ENCODE results near the gene ALAD. TPM values are rescaled to one million over a fixed set of nuclear protein-coding genes. Genes with fewer than 3 reads are reported as not detected.

The ALAD gene
- total and polyA plus RNA-seq, 2 donors (not counting 1 experiment from before 2014, with no cell fraction given), result 13.1 to 42.1 TPM

DNA sequence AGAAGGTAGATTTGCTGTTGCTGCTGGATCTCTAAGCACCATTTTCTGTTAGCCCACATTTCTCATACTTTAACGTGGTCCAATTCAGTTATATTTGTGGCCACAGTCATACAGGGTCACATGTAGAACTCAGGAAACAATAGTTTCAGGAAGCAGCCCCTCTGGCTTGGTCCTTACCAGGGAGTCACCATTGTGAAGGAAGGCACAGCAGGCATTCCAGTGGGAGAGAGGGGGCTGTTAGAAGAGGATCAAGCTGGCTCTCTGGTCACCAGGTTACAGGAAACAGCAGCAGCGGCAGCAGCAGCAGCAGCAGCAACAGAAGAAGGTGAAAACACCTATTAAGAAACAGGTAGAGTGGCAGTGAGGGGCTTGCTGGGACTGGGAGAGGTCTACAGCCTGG lies 24.0 kb upstream of the ALAD start:
- Histone ChIP-seq H2AFZ (ENCODE audit: low read length) (no peak overlapping the region), H3K9ac (ENCODE audit: insufficient read depth, low read length) (no peak overlapping the region), H4K20me1 (ENCODE audit: control insufficient read depth, extremely low read depth, insufficient read depth, low read length) (no peaks in the 10 kb centered on the region), H3K4me3 (replicated peaks in 1 of 4; ENCODE audit: control extremely low read depth in 1 of 4, insufficient read depth in 1 of 4, low read depth in 3 of 4, low read length in 4 of 4) (no peak overlapping the region), H3K4me2 (ENCODE audit: extremely low read depth, insufficient read depth, low read length) (no peak overlapping the region), H3K79me2 (ENCODE audit: control insufficient read depth, insufficient read depth, low read length) (no peaks in the 10 kb centered on the region), H3K4me1 (ENCODE audit: control insufficient read depth, extremely low read depth, insufficient read depth, low read length) (no peaks in the 10 kb centered on the region), H3K27ac (ENCODE audit: insufficient read depth, low read length) (no peak overlapping the region), H3K36me3 (ENCODE audit: control insufficient read depth, insufficient read depth, low read length) (no peaks in the 10 kb centered on the region), H3K27me3 (ENCODE audit: control insufficient read depth, insufficient read depth, low read length) (peaks cover 7% of the 10 kb centered on the region), H3K9me3 (ENCODE audit: control insufficient read depth, insufficient read depth, low read depth, low read length) (no peaks in the 10 kb centered on the region)
- no peak for DNase-seq (ENCODE audit: low read depth in 2 of 2)
- TF ChIP-seq, protein P1, sequence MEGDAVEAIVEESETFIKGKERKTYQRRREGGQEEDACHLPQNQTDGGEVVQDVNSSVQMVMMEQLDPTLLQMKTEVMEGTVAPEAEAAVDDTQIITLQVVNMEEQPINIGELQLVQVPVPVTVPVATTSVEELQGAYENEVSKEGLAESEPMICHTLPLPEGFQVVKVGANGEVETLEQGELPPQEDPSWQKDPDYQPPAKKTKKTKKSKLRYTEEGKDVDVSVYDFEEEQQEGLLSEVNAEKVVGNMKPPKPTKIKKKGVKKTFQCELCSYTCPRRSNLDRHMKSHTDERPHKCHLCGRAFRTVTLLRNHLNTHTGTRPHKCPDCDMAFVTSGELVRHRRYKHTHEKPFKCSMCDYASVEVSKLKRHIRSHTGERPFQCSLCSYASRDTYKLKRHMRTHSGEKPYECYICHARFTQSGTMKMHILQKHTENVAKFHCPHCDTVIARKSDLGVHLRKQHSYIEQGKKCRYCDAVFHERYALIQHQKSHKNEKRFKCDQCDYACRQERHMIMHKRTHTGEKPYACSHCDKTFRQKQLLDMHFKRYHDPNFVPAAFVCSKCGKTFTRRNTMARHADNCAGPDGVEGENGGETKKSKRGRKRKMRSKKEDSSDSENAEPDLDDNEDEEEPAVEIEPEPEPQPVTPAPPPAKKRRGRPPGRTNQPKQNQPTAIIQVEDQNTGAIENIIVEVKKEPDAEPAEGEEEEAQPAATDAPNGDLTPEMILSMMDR (conservative IDR thresholded peaks at IDR 0.05 in 1 of 2, IDR thresholded peaks at IDR 0.05 in 1 of 2; ENCODE audit: low read depth in 1 of 2, low read length in 2 of 2), result no peak
- no peak for TF ChIP-seq EZH2 (IDR thresholded peaks at IDR 0.05; ENCODE audit: low read length, missing control alignments)

DNA sequence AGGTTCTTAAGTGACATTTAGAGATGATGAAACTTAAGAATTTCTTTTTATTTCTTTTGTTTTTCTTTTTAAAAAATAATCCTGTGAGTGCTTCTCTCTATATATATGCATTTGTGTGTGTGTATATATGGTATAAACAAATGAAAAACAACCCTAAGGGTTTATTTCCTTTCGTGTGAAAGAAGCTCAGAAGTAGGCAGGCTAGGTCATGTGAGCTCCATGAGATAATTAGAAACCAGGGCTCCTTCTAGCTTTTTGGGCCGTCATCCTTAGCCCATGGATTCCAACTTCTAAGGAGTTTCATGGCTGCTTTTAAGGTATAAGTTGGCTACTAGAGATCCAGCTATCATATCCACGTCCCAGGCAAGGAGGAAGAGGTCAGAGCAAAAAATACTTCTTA lies 20.6 kb upstream of the ALAD start:
- TF ChIP-seq EZH2 (IDR thresholded peaks at IDR 0.05; ENCODE audit: low read length, missing control alignments), result no peak
- TF ChIP-seq, protein P1 (conservative IDR thresholded peaks at IDR 0.05 in 1 of 2, IDR thresholded peaks at IDR 0.05 in 1 of 2; ENCODE audit: low read depth in 1 of 2, low read length in 2 of 2), result no peak
- DNase-seq (ENCODE audit: low read depth in 2 of 2), result no peak
- H3K4me2 ChIP-seq (ENCODE audit: extremely low read depth, insufficient read depth, low read length), result no peak overlapping the region
- no peak overlapping the region for H2AFZ ChIP-seq (ENCODE audit: low read length)
- no peaks in the 10 kb centered on the region for H3K9me3 ChIP-seq (ENCODE audit: control insufficient read depth, insufficient read depth, low read depth, low read length)
- no peak overlapping the region for H3K27ac ChIP-seq (ENCODE audit: insufficient read depth, low read length)
- H3K9ac ChIP-seq (ENCODE audit: insufficient read depth, low read length), result no peak overlapping the region
- no peaks in the 10 kb centered on the region for H3K79me2 ChIP-seq (ENCODE audit: control insufficient read depth, insufficient read depth, low read length)
- H3K27me3 ChIP-seq (ENCODE audit: control insufficient read depth, insufficient read depth, low read length), result peaks cover 7% of the 10 kb centered on the region
- H4K20me1 ChIP-seq (ENCODE audit: control insufficient read depth, extremely low read depth, insufficient read depth, low read length), result no peaks in the 10 kb centered on the region
- no peaks in the 10 kb centered on the region for H3K36me3 ChIP-seq (ENCODE audit: control insufficient read depth, insufficient read depth, low read length)
- no peaks in the 10 kb centered on the region for H3K4me1 ChIP-seq (ENCODE audit: control insufficient read depth, extremely low read depth, insufficient read depth, low read length)
- no peak overlapping the region for H3K4me3 ChIP-seq (replicated peaks in 1 of 4; ENCODE audit: control extremely low read depth in 1 of 4, insufficient read depth in 1 of 4, low read depth in 3 of 4, low read length in 4 of 4)

DNA sequence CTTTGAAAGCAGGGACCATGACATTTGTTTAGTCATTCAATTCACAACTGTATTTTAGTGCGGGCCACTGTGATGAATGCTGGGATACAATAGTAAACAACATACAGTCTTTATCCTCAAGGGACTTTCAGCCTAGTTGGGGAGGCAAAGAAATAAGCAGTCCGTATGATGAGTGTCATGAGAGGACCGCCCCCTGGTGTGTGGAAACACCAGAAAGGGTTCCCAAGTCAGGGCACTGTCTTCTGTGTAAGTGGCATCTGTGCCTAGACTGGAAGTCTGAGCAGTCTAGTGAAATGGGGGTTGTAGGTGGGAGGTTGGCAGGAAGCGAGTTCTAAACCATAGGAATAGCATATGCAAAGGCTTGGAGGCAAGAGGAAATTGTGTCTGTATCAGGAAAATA lies 16.3 kb upstream of the ALAD start:
- no peak overlapping the region for H3K9ac ChIP-seq (ENCODE audit: insufficient read depth, low read length)
- H3K9me3 ChIP-seq (ENCODE audit: control insufficient read depth, insufficient read depth, low read depth, low read length), result no peaks in the 10 kb centered on the region
- no peak overlapping the region for H3K27ac ChIP-seq (ENCODE audit: insufficient read depth, low read length)
- H3K4me1 ChIP-seq (ENCODE audit: control insufficient read depth, extremely low read depth, insufficient read depth, low read length), result no peaks in the 10 kb centered on the region
- TF ChIP-seq, protein P1 (conservative IDR thresholded peaks at IDR 0.05 in 1 of 2, IDR thresholded peaks at IDR 0.05 in 1 of 2; ENCODE audit: low read depth in 1 of 2, low read length in 2 of 2), result no peak
- no peak for TF ChIP-seq EZH2 (IDR thresholded peaks at IDR 0.05; ENCODE audit: low read length, missing control alignments)
- H3K4me2 ChIP-seq (ENCODE audit: extremely low read depth, insufficient read depth, low read length), result no peak overlapping the region
- no peak overlapping the region for H3K4me3 ChIP-seq (replicated peaks in 1 of 4; ENCODE audit: control extremely low read depth in 1 of 4, insufficient read depth in 1 of 4, low read depth in 3 of 4, low read length in 4 of 4)
- no peak for DNase-seq (ENCODE audit: low read depth in 2 of 2)
- no peak overlapping the region for H2AFZ ChIP-seq (ENCODE audit: low read length)
- H3K36me3 ChIP-seq (ENCODE audit: control insufficient read depth, insufficient read depth, low read length), result no peaks in the 10 kb centered on the region
- no peaks in the 10 kb centered on the region for H4K20me1 ChIP-seq (ENCODE audit: control insufficient read depth, extremely low read depth, insufficient read depth, low read length)
- no peaks in the 10 kb centered on the region for H3K27me3 ChIP-seq (ENCODE audit: control insufficient read depth, insufficient read depth, low read length)
- no peaks in the 10 kb centered on the region for H3K79me2 ChIP-seq (ENCODE audit: control insufficient read depth, insufficient read depth, low read length)

All from fibroblast of lung (primary cell).